CD4-positive, alpha-beta T cell treated with Interleukin-15 for 1 hour (primary cell): ENCODE measurements around the gene SLC28A1.
A peak's percentile ranks its signal among the peaks of the same experiment; 100 is the strongest.
"Not testable (repeated sequence)": the region's sequence is repeated elsewhere in the genome, so short reads cannot be mapped to it uniquely, and the experiment has no call there.

Experiments used
- DNase-seq: peaks from one replicate; pipeline ENCODE4 v3.0.0-alpha.2; 2020

Gene SLC28A1

GRCh38 chr15:84973492-84974460, 89.3 kb downstream of the SLC28A1 start:
- no peak for DNase-seq

- no peak for DNase-seq
Measured at GRCh38 chr15:84975871-84976351, 91.4 kb downstream of the SLC28A1 start.

GRCh38 chr15:84976746-84977345, 92.4 kb downstream of the SLC28A1 start:
- DNase-seq: no peak

- no peak for DNase-seq
Measured at GRCh38 chr15:84979651-84980050, 95.2 kb downstream of the SLC28A1 start.

GRCh38 chr15:84980196-84981053, 96.0 kb downstream of the SLC28A1 start:
- peak; percentile 78 for DNase-seq

- DNase-seq: peak; percentile 97
Measured at GRCh38 chr15:84981054-84981710, 96.7 kb downstream of the SLC28A1 start.

- peak; percentile 54 for DNase-seq
Measured at GRCh38 chr15:84981711-84982300, 97.3 kb downstream of the SLC28A1 start, which contains the start of gene PDE8A. Gene PDE8A (plus strand): TSS chr15:84981856. CDS start chr15:84982163, 307 bp downstream.

GRCh38 chr15:84982301-84982920, 97.9 kb downstream of the SLC28A1 start:
- DNase-seq: peak; percentile 61

- DNase-seq: no peak
Measured at GRCh38 chr15:84983294-84983693, 98.8 kb downstream of the SLC28A1 start.

GRCh38 chr15:84983711-84984110, 99.2 kb downstream of the SLC28A1 start:
- no peak for DNase-seq

- no peak for DNase-seq
Measured at GRCh38 chr15:84985158-84985557, 100.7 kb downstream of the SLC28A1 start.

GRCh38 chr15:84987351-84987750, 102.9 kb downstream of the SLC28A1 start:
- DNase-seq: not testable (repeated sequence)

- DNase-seq: no peak
Measured at GRCh38 chr15:84987949-84988624, 103.6 kb downstream of the SLC28A1 start.

- DNase-seq: no peak
Measured at GRCh38 chr15:84988909-84989644, 104.6 kb downstream of the SLC28A1 start.

GRCh38 chr15:84990507-84990906, 106.0 kb downstream of the SLC28A1 start:
- DNase-seq: no peak

- DNase-seq: no peak
Measured at GRCh38 chr15:84991014-84991712, 106.7 kb downstream of the SLC28A1 start.

- no peak for DNase-seq
Measured at GRCh38 chr15:84992157-84992944, 107.9 kb downstream of the SLC28A1 start.
